ENCODE results near the gene TEX30.

DNA sequence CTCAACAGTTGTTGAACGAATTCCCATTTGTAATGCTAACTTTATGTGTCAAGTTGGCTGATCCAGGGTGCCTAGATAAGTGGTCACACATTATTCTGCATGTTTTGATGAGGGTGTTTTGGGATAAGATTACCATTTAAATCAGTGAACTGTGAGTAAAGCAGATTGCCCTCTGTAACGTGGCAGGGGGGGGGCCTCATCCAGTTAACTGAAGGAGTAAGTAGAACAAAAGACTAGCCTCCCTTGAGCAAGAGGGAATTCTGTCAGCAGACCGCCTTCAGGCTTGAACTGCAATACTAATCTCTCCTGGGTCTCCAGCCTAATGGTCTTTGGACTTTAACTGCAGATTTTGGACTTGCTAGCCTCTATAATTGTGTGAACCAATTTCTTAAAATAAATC, 4.2 kb upstream of the TEX30 start:
- TF ChIP-seq, protein P1, sequence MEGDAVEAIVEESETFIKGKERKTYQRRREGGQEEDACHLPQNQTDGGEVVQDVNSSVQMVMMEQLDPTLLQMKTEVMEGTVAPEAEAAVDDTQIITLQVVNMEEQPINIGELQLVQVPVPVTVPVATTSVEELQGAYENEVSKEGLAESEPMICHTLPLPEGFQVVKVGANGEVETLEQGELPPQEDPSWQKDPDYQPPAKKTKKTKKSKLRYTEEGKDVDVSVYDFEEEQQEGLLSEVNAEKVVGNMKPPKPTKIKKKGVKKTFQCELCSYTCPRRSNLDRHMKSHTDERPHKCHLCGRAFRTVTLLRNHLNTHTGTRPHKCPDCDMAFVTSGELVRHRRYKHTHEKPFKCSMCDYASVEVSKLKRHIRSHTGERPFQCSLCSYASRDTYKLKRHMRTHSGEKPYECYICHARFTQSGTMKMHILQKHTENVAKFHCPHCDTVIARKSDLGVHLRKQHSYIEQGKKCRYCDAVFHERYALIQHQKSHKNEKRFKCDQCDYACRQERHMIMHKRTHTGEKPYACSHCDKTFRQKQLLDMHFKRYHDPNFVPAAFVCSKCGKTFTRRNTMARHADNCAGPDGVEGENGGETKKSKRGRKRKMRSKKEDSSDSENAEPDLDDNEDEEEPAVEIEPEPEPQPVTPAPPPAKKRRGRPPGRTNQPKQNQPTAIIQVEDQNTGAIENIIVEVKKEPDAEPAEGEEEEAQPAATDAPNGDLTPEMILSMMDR (IDR thresholded peaks at IDR 0.05), result no peak
- TF ChIP-seq POLR2A (IDR thresholded peaks at IDR 0.05), result no peak

All from suprapubic skin (tissue), 3 donors.